Measurements from ENCODE around the gene ATP6V0C. TPM values are rescaled to one million over a fixed set of nuclear protein-coding genes. Genes with fewer than 3 reads are reported as not detected.

The ATP6V0C gene
- total and polyA plus RNA-seq, 2 donors from 2014 or later, result 303 to 520 TPM

GRCh38 chr16:2496223-2497115 lies 17.3 kb upstream of the ATP6V0C start:
- Histone ChIP-seq H3K27ac (ENCODE audit: low read depth in 2 of 2, low read length in 2 of 2) (peak overlapping the region in 1 of 2 donors; percentile 16), H3K27me3 (ENCODE audit: control insufficient read depth, insufficient read depth, low read length) (no peaks in the 10 kb centered on the region), H3K4me1 (ENCODE audit: control insufficient read depth in 2 of 3, insufficient read depth in 2 of 3, low read depth in 1 of 3, low read length in 3 of 3) (peaks cover 0 to 50% (median 13%) of the 10 kb centered on the region in 3 donors), H3K9me3 (ENCODE audit: control insufficient read depth in 2 of 3, insufficient read depth in 1 of 3, low read length in 3 of 3) (no peaks in the 10 kb centered on the region), H3K4me3 (ENCODE audit: low read length in 3 of 3) (no peak overlapping the region), H3K36me3 (ENCODE audit: control insufficient read depth in 2 of 3, insufficient read depth in 3 of 3, low read length in 3 of 3) (no peaks in the 10 kb centered on the region), H3K9ac (ENCODE audit: low read length in 3 of 3) (no peak overlapping the region)
- intact Hi-C loops (cut with DNase I), result no loop called here
- FAIRE-seq, result no peak
- DNase-seq, result peak in 2 of 5 donors; percentile 41 to 73
- TF ChIP-seq, protein P1, sequence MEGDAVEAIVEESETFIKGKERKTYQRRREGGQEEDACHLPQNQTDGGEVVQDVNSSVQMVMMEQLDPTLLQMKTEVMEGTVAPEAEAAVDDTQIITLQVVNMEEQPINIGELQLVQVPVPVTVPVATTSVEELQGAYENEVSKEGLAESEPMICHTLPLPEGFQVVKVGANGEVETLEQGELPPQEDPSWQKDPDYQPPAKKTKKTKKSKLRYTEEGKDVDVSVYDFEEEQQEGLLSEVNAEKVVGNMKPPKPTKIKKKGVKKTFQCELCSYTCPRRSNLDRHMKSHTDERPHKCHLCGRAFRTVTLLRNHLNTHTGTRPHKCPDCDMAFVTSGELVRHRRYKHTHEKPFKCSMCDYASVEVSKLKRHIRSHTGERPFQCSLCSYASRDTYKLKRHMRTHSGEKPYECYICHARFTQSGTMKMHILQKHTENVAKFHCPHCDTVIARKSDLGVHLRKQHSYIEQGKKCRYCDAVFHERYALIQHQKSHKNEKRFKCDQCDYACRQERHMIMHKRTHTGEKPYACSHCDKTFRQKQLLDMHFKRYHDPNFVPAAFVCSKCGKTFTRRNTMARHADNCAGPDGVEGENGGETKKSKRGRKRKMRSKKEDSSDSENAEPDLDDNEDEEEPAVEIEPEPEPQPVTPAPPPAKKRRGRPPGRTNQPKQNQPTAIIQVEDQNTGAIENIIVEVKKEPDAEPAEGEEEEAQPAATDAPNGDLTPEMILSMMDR (IDR thresholded peaks at IDR 0.05; ENCODE audit: borderline replicate concordance, extremely low read depth, insufficient read depth), result no peak

- H3K4me3 ChIP-seq (ENCODE audit: low read length in 3 of 3), result no peak overlapping the region
- no peak for FAIRE-seq
- DNase-seq, result peak in 2 of 5 donors; percentile 47 to 91
These were observed 16.6 kb upstream of the ATP6V0C start for GRCh38 chr16:2497116-2497630.

GRCh38 chr16:2497695-2498484 lies 15.9 kb upstream of the ATP6V0C start:
- Histone ChIP-seq H3K27me3 (ENCODE audit: control insufficient read depth, insufficient read depth, low read length) (no peaks in the 10 kb centered on the region), H3K4me3 (ENCODE audit: low read length in 3 of 3) (no peak overlapping the region), H3K9me3 (ENCODE audit: control insufficient read depth in 2 of 3, insufficient read depth in 1 of 3, low read length in 3 of 3) (no peaks in the 10 kb centered on the region), H3K9ac (ENCODE audit: low read length in 3 of 3) (peak overlapping the region in 1 of 3 donors; percentile 19), H3K4me1 (ENCODE audit: control insufficient read depth in 2 of 3, insufficient read depth in 2 of 3, low read depth in 1 of 3, low read length in 3 of 3) (peaks cover 0 to 58% (median 13%) of the 10 kb centered on the region in 3 donors), H3K36me3 (ENCODE audit: control insufficient read depth in 2 of 3, insufficient read depth in 3 of 3, low read length in 3 of 3) (no peaks in the 10 kb centered on the region), H3K27ac (ENCODE audit: low read depth in 2 of 2, low read length in 2 of 2) (no peak overlapping the region)
- intact Hi-C loops (cut with DNase I), result no loop called here
- DNase-seq (peak in 1 of 5 donors; percentile 72), FAIRE-seq (no peak)
- TF ChIP-seq, protein P1 (IDR thresholded peaks at IDR 0.05; ENCODE audit: borderline replicate concordance, extremely low read depth, insufficient read depth), result no peak

More at GRCh38 chr16:2497116-2497630, 16.6 kb upstream of the ATP6V0C start:
- peaks cover 0 to 55% (median 13%) of the 10 kb centered on the region in 3 donors for H3K4me1 ChIP-seq (ENCODE audit: control insufficient read depth in 2 of 3, insufficient read depth in 2 of 3, low read depth in 1 of 3, low read length in 3 of 3)
- TF ChIP-seq, protein P1 (IDR thresholded peaks at IDR 0.05; ENCODE audit: borderline replicate concordance, extremely low read depth, insufficient read depth), result no peak
- no peaks in the 10 kb centered on the region for H3K9me3 ChIP-seq (ENCODE audit: control insufficient read depth in 2 of 3, insufficient read depth in 1 of 3, low read length in 3 of 3)
- peak overlapping the region in 1 of 2 donors; percentile 16 for H3K27ac ChIP-seq (ENCODE audit: low read depth in 2 of 2, low read length in 2 of 2)
- no peaks in the 10 kb centered on the region for H3K36me3 ChIP-seq (ENCODE audit: control insufficient read depth in 2 of 3, insufficient read depth in 3 of 3, low read length in 3 of 3)
- peak overlapping the region in 1 of 3 donors; percentile 19 for H3K9ac ChIP-seq (ENCODE audit: low read length in 3 of 3)
- no peaks in the 10 kb centered on the region for H3K27me3 ChIP-seq (ENCODE audit: control insufficient read depth, insufficient read depth, low read length)
- intact Hi-C loops (cut with DNase I), result no loop called here
